K562 (cell line): Measurements from ENCODE around the gene LTA. TPM values are rescaled to one million over a fixed set of nuclear protein-coding genes. Genes with fewer than 3 reads are reported as not detected.
A peak's percentile ranks its signal among the peaks of the same experiment; 100 is the strongest.

Experiments
- ATAC-seq: fragments of 200-7000 bp; cut with Tn5 transposase; 3 replicates; pipeline ENCODE4 v1.9.1; 2020; ENCODE audit warnings: moderate library complexity
- BruUV-seq: library from RNA; stranded (reverse); fragments of 400-500 nt; replicated peaks from 2 replicates; lab custom pipeline; 2021; lab: Mats Ljungman, UMichigan
- CTCF ChIA-PET: fragments of 300-600 bp; formaldehyde crosslinking; extraction: SDS; loops from one replicate; lab custom pipeline; 2021; ENCODE audit warnings: low intra/inter-chr PET ratio; lab: Yijun Ruan, JAX
- POLR2A ChIA-PET: fragments of 300-600, 350-650 bp; sonication (Branson Sonifier 250); formaldehyde crosslinking; extraction: SDS; loops from one replicate; lab custom pipeline; 2021; ENCODE audit warnings: antibody characterized with exemption, inconsistent platforms; lab: Yijun Ruan, JAX
- DNase-seq, 4 experiments: peaks; one replicate each; pipeline versions ENCODE4 v3.0.0 to v3.0.0-alpha.2; 2011 to 2018; ENCODE audit warnings: low spot score in 3 of 4, mixed read lengths in 3 of 4; ENCODE audit errors: extremely low read depth in 1 of 4
- FAIRE-seq: peaks from 2 replicates; lab custom pipeline; 2011; peaks lifted over from hg19 to GRCh38; lab: Jason Lieb, UNC
- H2AFZ ChIP-seq: 2 replicates; pipeline ENCODE4 v1.6.0; 2011; ENCODE audit warnings: low read depth, low read length, control low read depth, inconsistent platforms
- H3K27ac ChIP-seq: fragments of 200-600 bp; 3 replicates; pipeline ENCODE4 v1.8.0; 2011; ENCODE audit warnings: low read depth, mild to moderate bottlenecking, control low read depth, inconsistent platforms, low read length, moderate library complexity, mixed read lengths; ENCODE audit errors: extremely low read depth
- H3K27me3 ChIP-seq, 2 experiments: fragments of 300-600 bp in 1 of 2; 2 replicates in 1 of 2; 3 replicates in 1 of 2; pipeline versions ENCODE4 v1.6.0 to v1.8.0; 2011; ENCODE audit warnings: inconsistent platforms in 2 of 2, low read length in 2 of 2, mild to moderate bottlenecking in 1 of 2, mixed read lengths in 1 of 2, moderate library complexity in 1 of 2; ENCODE audit not compliant: control insufficient read depth in 2 of 2, insufficient read depth in 2 of 2
- H3K36me3 ChIP-seq: fragments of 300-600 bp; 3 replicates; pipeline ENCODE4 v1.8.0; 2011; ENCODE audit warnings: mild to moderate bottlenecking, low read length, inconsistent platforms; ENCODE audit not compliant: control insufficient read depth, insufficient read depth
- H3K4me1 ChIP-seq, 2 experiments: fragments of 200-600 bp in 1 of 2; replicated peaks in 1 of 2; 2 replicates in 1 of 2; 3 replicates in 1 of 2; pipeline versions ENCODE4 v1.5.1 to v1.8.0; 2011; ENCODE audit warnings: inconsistent platforms in 2 of 2, low read length in 2 of 2, mild to moderate bottlenecking in 1 of 2, mixed read lengths in 1 of 2, moderate library complexity in 1 of 2; ENCODE audit not compliant: control insufficient read depth in 2 of 2, insufficient read depth in 2 of 2
- H3K4me2 ChIP-seq: 2 replicates; pipeline ENCODE4 v1.6.1; 2011; ENCODE audit warnings: low read length, control low read depth, inconsistent platforms, mixed read lengths; ENCODE audit not compliant: insufficient read depth
- H3K4me3 ChIP-seq: fragments of 200-600 bp; sonication (generic), shearing (Covaris generic); 2 replicates; pipeline ENCODE4 v1.5.1; 2016; ENCODE audit warnings: control low read depth, inconsistent platforms
- H3K79me2 ChIP-seq: fragments of 200-600 bp; 3 replicates; pipeline ENCODE4 v1.8.0; 2011; ENCODE audit warnings: low read length, inconsistent platforms; ENCODE audit not compliant: control insufficient read depth, insufficient read depth
- H3K9ac ChIP-seq, 2 experiments: 2 replicates each; pipeline versions ENCODE4 v1.6.0 to v1.6.1; 2011; ENCODE audit warnings: low read depth in 2 of 2, low read length in 2 of 2, control low read depth in 1 of 2, inconsistent platforms in 1 of 2, mild to moderate bottlenecking in 1 of 2, mixed read lengths in 1 of 2; ENCODE audit not compliant: insufficient read depth in 1 of 2
- H3K9me1 ChIP-seq: one replicate; pipeline ENCODE4 v1.6.0; 2011; ENCODE audit warnings: inconsistent platforms, mild to moderate bottlenecking, low read length, moderate library complexity; ENCODE audit not compliant: control insufficient read depth, insufficient read depth
- H3K9me3 ChIP-seq: replicated peaks from 2 replicates; pipeline ENCODE4 v1.5.1; 2011; ENCODE audit warnings: low read depth, low read length, inconsistent platforms; ENCODE audit not compliant: control insufficient read depth, insufficient read depth
- H4K20me1 ChIP-seq: replicated peaks from 2 replicates; pipeline ENCODE4 v1.6.1; 2011; ENCODE audit warnings: low read length, inconsistent platforms, mixed read lengths; ENCODE audit not compliant: control insufficient read depth, insufficient read depth
- DNMT1 ChIP-seq: fragments of 450-650 bp; IDR thresholded peaks from 2 replicates; pipeline ENCODE4 v1.6.1; 2016; ENCODE audit warnings: antibody characterized with exemption, mild to moderate bottlenecking
- KAT7 ChIP-seq: sonication (generic); formaldehyde crosslinking; IDR thresholded peaks from 2 replicates; pipeline ENCODE4 v1.8.0; 2022; ENCODE audit warnings: missing genetic modification reagents, mild to moderate bottlenecking, borderline replicate concordance
- NCOA4 ChIP-seq: fragments of 450-650 bp; IDR thresholded peaks from 2 replicates; pipeline ENCODE4 v1.6.1; 2018; ENCODE audit warnings: mild to moderate bottlenecking; ENCODE audit not compliant: partially characterized antibody
- OTX1 ChIP-seq: fragments of 450-650 bp; formaldehyde crosslinking; IDR thresholded peaks from 2 replicates; pipeline ENCODE4 v1.4.0; 2022; ENCODE audit warnings: mild to moderate bottlenecking
- PHB2 ChIP-seq: fragments of 450-650 bp; IDR thresholded peaks from 2 replicates; pipeline ENCODE4 v1.6.1; 2017; ENCODE audit warnings: low read depth
- PTRF ChIP-seq: fragments of 450-650 bp; IDR thresholded peaks from 2 replicates; pipeline ENCODE4 v1.6.1; 2016; ENCODE audit warnings: mild to moderate bottlenecking, missing genetic modification characterization, missing compliant biosample characterization
- SRF ChIP-seq, 2 experiments: fragments of 250-450, 450-650 bp in 1 of 2; sonication (Bioruptor Pico) in 1 of 2; sonication (generic) in 1 of 2; formaldehyde crosslinking; IDR thresholded peaks; 2 replicates each; pipeline versions ENCODE4 v1.5.0 to v1.5.1; 2020 to 2022; ENCODE audit warnings: mild to moderate bottlenecking in 1 of 2, missing genetic modification reagents in 1 of 2
- YBX1 ChIP-seq: fragments of 450-650 bp; IDR thresholded peaks from 2 replicates; pipeline ENCODE4 v1.7.1; 2016; ENCODE audit warnings: mild to moderate bottlenecking
- WGBS: fragments of 100-300 bp; shearing (Covaris generic); methylation state at CpG from one replicate; pipeline ENCODE4 v1.1.6; 2016; ENCODE audit warnings: low coverage, mixed read lengths; ENCODE audit not compliant: insufficient coverage; ENCODE audit errors: missing lambda C conversion rate; 5-methylcytosine and 5-hydroxymethylcytosine counted together
- in situ Hi-C: fragments of 300-500 bp; cut with MboI; formaldehyde crosslinking; loops from 4 replicates; pipeline ENCODE4 v1.15.0; 2018; ENCODE audit warnings: inconsistent platforms, mixed read lengths
- intact Hi-C: fragments of 100-400 bp; cut with micrococcal nuclease; formaldehyde crosslinking; loops from 2 replicates; pipeline ENCODE4 v1.14.2; 2022
- polyA plus RNA-seq, 8 experiments: library from polyadenylated mRNA; depleted of rRNA in 4 of 8; stranded (reverse) in 5 of 8; unstranded in 3 of 8; fragments of >200 nt; fragmentation: Nextera tagmentation in 2 of 8; fragmentation: Illumina TruSeq in 1 of 8; extraction: Ambion mirVana in 2 of 8; extraction: Trizol in 1 of 8; gene quantifications; 2 replicates each; pipeline versions ENCODE4 v1.2.1 to v1.2.3, GENCODE V29; 2011 to 2014; ENCODE audit warnings: inconsistent platforms in 1 of 8, missing spikeins in 1 of 8
- total RNA-seq, 7 experiments: library from RNA; depleted of rRNA in 6 of 7; stranded (reverse); fragments of >200 nt in 6 of 7; fragmentation: Illumina TruSeq in 2 of 7; extraction: Trizol in 2 of 7; gene quantifications; 2 replicates each; pipeline versions ENCODE4 v1.2.1 to v1.2.3, GENCODE V29; 2011 to 2021; ENCODE audit warnings: low replicate concordance in 1 of 7
- TF ChIP-seq, protein P1 (sequence below): sonication (generic); formaldehyde crosslinking; IDR thresholded peaks from 2 replicates; pipeline ENCODE4 v1.8.1; 2023; ENCODE audit warnings: mild to moderate bottlenecking, missing genetic modification reagents
- TF ChIP-seq, protein P2 (sequence below): fragments of 450-650 bp; IDR thresholded peaks from 2 replicates; pipeline ENCODE4 v1.6.1; 2016; ENCODE audit warnings: low read depth

The LTA gene
- total and polyA plus RNA-seq, 9 of the 15 experiments (the other 6 are each of a cell fraction or from before 2014, with no cell fraction given) = 0.80 TPM; not detected in 8

GRCh38 chr6:31540640-31541039 lies 31.4 kb upstream of the LTA start:
- Histone ChIP-seq H3K27ac (peak overlapping the region; percentile 98), H3K9me3 (no peaks in the 10 kb centered on the region), H3K9ac (peak overlapping the region; percentile 92 to 97), H4K20me1 (peaks cover 38% of the 10 kb centered on the region), H3K36me3 (peaks cover 58% of the 10 kb centered on the region), H3K4me2 (peak overlapping the region; percentile 98), H3K4me1 (peaks cover 6 to 24% of the 10 kb centered on the region in 2 experiments; a peak in 4 of 5 replicates), H3K9me1 (peaks cover 15% of the 10 kb centered on the region), H3K79me2 (peaks cover 78% of the 10 kb centered on the region), H2AFZ (no peak overlapping the region), H3K27me3 (no peaks in the 10 kb centered on the region), H3K4me3 (peak overlapping the region; percentile 76)
- CTCF ChIA-PET = no interaction called here
- FAIRE-seq (no peak), DNase-seq (no peak), ATAC-seq (no peak)
- in situ Hi-C loops = loop anchor here (25.0 kb wide), 1 partner anchor 1422 kb away; the partner anchor contains the start of genes BRD2 and HLA-DMA
- 2% methylated on average over 4 of the region's 4 CpGs for WGBS
- POLR2A ChIA-PET = interaction anchor here (0.6 to 4.8 kb wide), 18 partner anchors 10 to 640 kb away, joined by 3 to 107 read pairs (median 12); partner anchors contain the start of genes BAG6, C6orf47, LTB and MCCD1
- intact Hi-C loops = loop anchor here (1.0 to 10.0 kb wide), 3 partner anchors 48 to 234 kb away; partner anchors contain the start of gene VWA7
- no TSS peak for BruUV-seq
- TF ChIP-seq NCOA4 (peak; percentile 30), PTRF (tag) (no peak), OTX1 (CRISPR knock-in tag) (0 out of 2 replicates have a peak, but pooled peaks have one; percentile 64), KAT7 (CRISPR knock-in tag) (no peak), SRF (CRISPR knock-in tag; IDR thresholded peaks at IDR 0.05) (peak in 1 of 2 experiments; percentile 53; a peak in 1 of 4 replicates), DNMT1 (peak; percentile 41; the same call in 1 of the 2 replicates), YBX1 (no peak), PHB2 (0 out of 2 replicates have a peak, but pooled peaks have one; percentile 9)
- TF ChIP-seq, protein P1, sequence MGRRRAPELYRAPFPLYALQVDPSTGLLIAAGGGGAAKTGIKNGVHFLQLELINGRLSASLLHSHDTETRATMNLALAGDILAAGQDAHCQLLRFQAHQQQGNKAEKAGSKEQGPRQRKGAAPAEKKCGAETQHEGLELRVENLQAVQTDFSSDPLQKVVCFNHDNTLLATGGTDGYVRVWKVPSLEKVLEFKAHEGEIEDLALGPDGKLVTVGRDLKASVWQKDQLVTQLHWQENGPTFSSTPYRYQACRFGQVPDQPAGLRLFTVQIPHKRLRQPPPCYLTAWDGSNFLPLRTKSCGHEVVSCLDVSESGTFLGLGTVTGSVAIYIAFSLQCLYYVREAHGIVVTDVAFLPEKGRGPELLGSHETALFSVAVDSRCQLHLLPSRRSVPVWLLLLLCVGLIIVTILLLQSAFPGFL (CRISPR knock-in tag) = 0 out of 2 replicates have a peak, but pooled peaks have one; percentile 9
- TF ChIP-seq, protein P2, sequence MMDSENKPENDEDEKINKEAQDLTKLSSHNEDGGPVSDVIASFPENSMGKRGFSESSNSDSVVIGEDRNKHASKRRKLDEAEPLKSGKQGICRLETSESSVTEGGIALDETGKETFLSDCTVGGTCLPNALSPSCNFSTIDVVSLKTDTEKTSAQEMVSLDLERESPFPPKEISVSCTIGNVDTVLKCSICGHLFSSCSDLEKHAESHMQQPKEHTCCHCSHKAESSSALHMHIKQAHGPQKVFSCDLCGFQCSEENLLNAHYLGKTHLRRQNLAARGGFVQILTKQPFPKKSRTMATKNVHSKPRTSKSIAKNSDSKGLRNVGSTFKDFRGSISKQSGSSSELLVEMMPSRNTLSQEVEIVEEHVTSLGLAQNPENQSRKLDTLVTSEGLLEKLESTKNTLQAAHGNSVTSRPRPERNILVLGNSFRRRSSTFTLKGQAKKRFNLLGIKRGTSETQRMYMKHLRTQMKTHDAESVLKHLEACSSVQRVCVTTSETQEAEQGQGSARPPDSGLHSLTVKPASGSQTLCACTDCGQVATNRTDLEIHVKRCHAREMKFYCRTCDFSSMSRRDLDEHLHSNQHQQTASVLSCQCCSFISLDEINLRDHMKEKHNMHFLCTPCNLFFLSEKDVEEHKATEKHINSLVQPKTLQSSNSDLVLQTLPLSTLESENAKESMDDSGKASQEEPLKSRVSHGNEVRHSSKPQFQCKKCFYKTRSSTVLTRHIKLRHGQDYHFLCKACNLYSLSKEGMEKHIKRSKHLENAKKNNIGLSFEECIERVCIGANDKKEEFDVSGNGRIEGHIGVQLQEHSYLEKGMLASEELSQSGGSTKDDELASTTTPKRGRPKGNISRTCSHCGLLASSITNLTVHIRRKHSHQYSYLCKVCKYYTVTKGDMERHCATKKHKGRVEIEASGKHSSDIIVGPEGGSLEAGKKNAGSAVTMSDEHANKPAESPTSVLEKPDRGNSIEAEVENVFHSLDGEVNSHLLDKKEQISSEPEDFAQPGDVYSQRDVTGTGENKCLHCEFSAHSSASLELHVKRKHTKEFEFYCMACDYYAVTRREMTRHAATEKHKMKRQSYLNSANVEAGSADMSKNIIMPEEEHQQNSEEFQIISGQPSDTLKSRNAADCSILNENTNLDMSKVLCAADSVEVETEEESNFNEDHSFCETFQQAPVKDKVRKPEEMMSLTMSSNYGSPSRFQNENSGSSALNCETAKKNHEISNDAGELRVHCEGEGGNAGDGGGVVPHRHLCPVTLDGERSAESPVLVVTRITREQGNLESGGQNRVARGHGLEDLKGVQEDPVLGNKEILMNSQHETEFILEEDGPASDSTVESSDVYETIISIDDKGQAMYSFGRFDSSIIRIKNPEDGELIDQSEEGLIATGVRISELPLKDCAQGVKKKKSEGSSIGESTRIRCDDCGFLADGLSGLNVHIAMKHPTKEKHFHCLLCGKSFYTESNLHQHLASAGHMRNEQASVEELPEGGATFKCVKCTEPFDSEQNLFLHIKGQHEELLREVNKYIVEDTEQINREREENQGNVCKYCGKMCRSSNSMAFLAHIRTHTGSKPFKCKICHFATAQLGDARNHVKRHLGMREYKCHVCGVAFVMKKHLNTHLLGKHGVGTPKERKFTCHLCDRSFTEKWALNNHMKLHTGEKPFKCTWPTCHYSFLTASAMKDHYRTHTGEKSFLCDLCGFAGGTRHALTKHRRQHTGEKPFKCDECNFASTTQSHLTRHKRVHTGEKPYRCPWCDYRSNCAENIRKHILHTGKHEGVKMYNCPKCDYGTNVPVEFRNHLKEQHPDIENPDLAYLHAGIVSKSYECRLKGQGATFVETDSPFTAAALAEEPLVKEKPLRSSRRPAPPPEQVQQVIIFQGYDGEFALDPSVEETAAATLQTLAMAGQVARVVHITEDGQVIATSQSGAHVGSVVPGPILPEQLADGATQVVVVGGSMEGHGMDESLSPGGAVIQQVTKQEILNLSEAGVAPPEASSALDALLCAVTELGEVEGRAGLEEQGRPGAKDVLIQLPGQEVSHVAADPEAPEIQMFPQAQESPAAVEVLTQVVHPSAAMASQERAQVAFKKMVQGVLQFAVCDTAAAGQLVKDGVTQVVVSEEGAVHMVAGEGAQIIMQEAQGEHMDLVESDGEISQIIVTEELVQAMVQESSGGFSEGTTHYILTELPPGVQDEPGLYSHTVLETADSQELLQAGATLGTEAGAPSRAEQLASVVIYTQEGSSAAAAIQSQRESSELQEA = 0 out of 2 replicates have a peak, but pooled peaks have one; percentile 18
